Measurements from ENCODE around the gene RILPL2.
"Not testable (repeated sequence)": the region's sequence is repeated elsewhere in the genome, so short reads cannot be mapped to it uniquely, and the experiment has no call there.

Gene RILPL2

GRCh38 chr12:123449249-123449733, 12.8 kb upstream of the RILPL2 start:
- no peak for FAIRE-seq

- FAIRE-seq, result no peak
Observed at GRCh38 chr12:123446333-123446713, 9.8 kb upstream of the RILPL2 start.

- no peak for FAIRE-seq
Observed at GRCh38 chr12:123445388-123446332, 9.2 kb upstream of the RILPL2 start.

GRCh38 chr12:123444092-123445026, 7.9 kb upstream of the RILPL2 start:
- FAIRE-seq, result no peak

- no peak for FAIRE-seq
Observed at GRCh38 chr12:123442774-123443173, 6.3 kb upstream of the RILPL2 start.

- FAIRE-seq, result no peak
Observed at GRCh38 chr12:123441523-123442164, 5.2 kb upstream of the RILPL2 start.

GRCh38 chr12:123435636-123436016, 858 bp downstream of the RILPL2 start:
- FAIRE-seq, result no peak

- FAIRE-seq, result no peak
Observed at GRCh38 chr12:123433615-123434014, 2.9 kb downstream of the RILPL2 start.

GRCh38 chr12:123431951-123432817, 4.3 kb downstream of the RILPL2 start:
- FAIRE-seq, result not testable (repeated sequence)

GRCh38 chr12:123429101-123429500, 7.4 kb downstream of the RILPL2 start:
- FAIRE-seq, result not testable (repeated sequence)

GRCh38 chr12:123428591-123428990, 7.9 kb downstream of the RILPL2 start:
- FAIRE-seq, result no peak

- no peak for FAIRE-seq
Observed at GRCh38 chr12:123427036-123427769, 9.3 kb downstream of the RILPL2 start.

GRCh38 chr12:123421314-123421713, 15.2 kb downstream of the RILPL2 start:
- no peak for FAIRE-seq

- no peak for FAIRE-seq
Observed at GRCh38 chr12:123410041-123410412, 26.5 kb downstream of the RILPL2 start.

GRCh38 chr12:123409284-123410040, 27.0 kb downstream of the RILPL2 start:
- not testable (repeated sequence) for FAIRE-seq

GRCh38 chr12:123408619-123409018, 27.9 kb downstream of the RILPL2 start:
- FAIRE-seq, result not testable (repeated sequence)

GRCh38 chr12:123407934-123408333, 28.6 kb downstream of the RILPL2 start:
- not testable (repeated sequence) for FAIRE-seq

GRCh38 chr12:123407269-123407668, 29.2 kb downstream of the RILPL2 start:
- FAIRE-seq, result not testable (repeated sequence)

GRCh38 chr12:123404581-123404980, 31.9 kb downstream of the RILPL2 start:
- FAIRE-seq, result no peak
